NCI-H128 (cell line): Measurements from ENCODE around the gene ZBTB7A.

Experiments used
- DNase-seq: peaks from one replicate; lab custom pipeline; 2025; ENCODE audit not compliant: unreplicated experiment; lab: John Stamatoyannopoulos, UW

Gene ZBTB7A

GRCh38 chr19:4066682-4067395 is at the start of gene ZBTB7A:
TSS of gene ZBTB7A (minus strand) at chr19:4066899. CDS start at chr19:4055232, 11,667 bp downstream.
- peak; percentile 25 for DNase-seq

GRCh38 chr19:4115818-4116385 is 49.2 kb upstream of the ZBTB7A start:
- DNase-seq, result no peak

GRCh38 chr19:4115050-4115817 is 48.5 kb upstream of the ZBTB7A start:
- no peak for DNase-seq

GRCh38 chr19:4114181-4114580 is 47.5 kb upstream of the ZBTB7A start:
- no peak for DNase-seq

- DNase-seq, result no peak
Measured at GRCh38 chr19:4113398-4114088, 46.8 kb upstream of the ZBTB7A start.

GRCh38 chr19:4112367-4112766 is 45.7 kb upstream of the ZBTB7A start:
- DNase-seq, result no peak

- no peak for DNase-seq
Measured at GRCh38 chr19:4109626-4109945, 42.9 kb upstream of the ZBTB7A start.

GRCh38 chr19:4108767-4109625 is 42.3 kb upstream of the ZBTB7A start:
- DNase-seq, result no peak

GRCh38 chr19:4103080-4103433 is 36.4 kb upstream of the ZBTB7A start:
- no peak for DNase-seq

GRCh38 chr19:4102339-4103079 is 35.8 kb upstream of the ZBTB7A start:
- no peak for DNase-seq

GRCh38 chr19:4101496-4101770 is 34.7 kb upstream of the ZBTB7A start:
- DNase-seq, result no peak

GRCh38 chr19:4100647-4101495 is 34.2 kb upstream of the ZBTB7A start:
- DNase-seq, result no peak

GRCh38 chr19:4099041-4099764 is 32.5 kb upstream of the ZBTB7A start:
- no peak for DNase-seq

- no peak for DNase-seq
Measured at GRCh38 chr19:4098493-4098892, 31.8 kb upstream of the ZBTB7A start.

- no peak for DNase-seq
Measured at GRCh38 chr19:4097501-4097900, 30.8 kb upstream of the ZBTB7A start.

- no peak for DNase-seq
Measured at GRCh38 chr19:4096049-4096892, 29.6 kb upstream of the ZBTB7A start.

- no peak for DNase-seq
Measured at GRCh38 chr19:4095488-4095844, 28.8 kb upstream of the ZBTB7A start.
